ENCODE measurements around the gene ZBTB39. TPM values are rescaled to one million over a fixed set of nuclear protein-coding genes. Genes with fewer than 3 reads are reported as not detected.

The ZBTB39 gene
- total RNA-seq, 4 donors from 2014 or later: 2.1 to 6.5 (median 4.0) TPM

Other genes starting within 250 kb of the ZBTB39 start
- 10 to 100 TPM in 1 of 4 donors, 1 to 10 TPM in 1, under 1 TPM in 1, not detected in 1; 0.88 to 13.2 (median 5.6) TPM for gene HSD17B6, start 243.2 kb downstream of the ZBTB39 start, total RNA-seq
- gene SDR9C7, start 72.1 kb downstream of the ZBTB39 start, total RNA-seq: 10 to 100 TPM in 3 of 4 donors, 1 to 10 TPM in 1; 2.9 to 42.1 (median 19.8) TPM
- 1 to 10 TPM in 3 of 4 donors, under 1 TPM in 1; 0.38 to 4.5 (median 2.1) TPM for gene RDH16, start 48.9 kb downstream of the ZBTB39 start, total RNA-seq
- not detected for gene TAC3, start 10.0 kb upstream of the ZBTB39 start, total RNA-seq
- under 1 TPM in 2 of 4 donors, not detected in 2; 0.38 to 0.48 TPM for gene MYO1A, start 43.6 kb upstream of the ZBTB39 start, total RNA-seq
- gene NEMP1, start 72.2 kb upstream of the ZBTB39 start, total RNA-seq: 1 to 10 TPM; 4.1 to 7.6 (median 6.7) TPM
- gene NAB2, start 82.6 kb upstream of the ZBTB39 start, total RNA-seq: 10 to 100 TPM in 3 of 4 donors, 1 to 10 TPM in 1; 9.1 to 25.2 (median 13.3) TPM
- 100 to 1,000 TPM in 2 of 4 donors, 10 to 100 TPM in 2; 72.7 to 138 (median 102) TPM for gene STAT6, start 104.8 kb upstream of the ZBTB39 start, total RNA-seq
- 100 to 1,000 TPM in 1 of 4 donors, 10 to 100 TPM in 3; 60.8 to 147 (median 81.9) TPM for gene LRP1, start 121.9 kb upstream of the ZBTB39 start, total RNA-seq
- not detected for gene LRP1-AS, start 141.1 kb upstream of the ZBTB39 start, total RNA-seq
- 1 to 10 TPM in 2 of 4 donors, under 1 TPM in 2; 0.21 to 5.0 (median 2.5) TPM for gene NXPH4, start 210.2 kb upstream of the ZBTB39 start, total RNA-seq
- 100 to 1,000 TPM in 1 of 4 donors, 10 to 100 TPM in 3; 56.1 to 104 (median 76.6) TPM for gene SHMT2, start 223.2 kb upstream of the ZBTB39 start, total RNA-seq
- under 1 TPM; 0.29 to 0.95 (median 0.47) TPM for gene STAC3, start 244.6 kb upstream of the ZBTB39 start, total RNA-seq